HG03097 (cell line): ENCODE results near the gene LRRC37A.
"Not testable (repeated sequence)": the region's sequence is repeated elsewhere in the genome, so short reads cannot be mapped to it uniquely, and the experiment has no call there.

Experiments
- ATAC-seq: cut with Tn5 transposase; IDR thresholded peaks from one replicate; pipeline ENCODE4 v1.9.1; 2021; ENCODE audit not compliant: unreplicated experiment, low FRiP score

LRRC37A gene

GRCh38 chr17:46294831-46295230, at the start of gene LRRC37A:
LRRC37A (plus strand) TSS chr17:46295131; CDS start chr17:46295134, 3 bp downstream.
- not testable (repeated sequence) for ATAC-seq

DNA sequence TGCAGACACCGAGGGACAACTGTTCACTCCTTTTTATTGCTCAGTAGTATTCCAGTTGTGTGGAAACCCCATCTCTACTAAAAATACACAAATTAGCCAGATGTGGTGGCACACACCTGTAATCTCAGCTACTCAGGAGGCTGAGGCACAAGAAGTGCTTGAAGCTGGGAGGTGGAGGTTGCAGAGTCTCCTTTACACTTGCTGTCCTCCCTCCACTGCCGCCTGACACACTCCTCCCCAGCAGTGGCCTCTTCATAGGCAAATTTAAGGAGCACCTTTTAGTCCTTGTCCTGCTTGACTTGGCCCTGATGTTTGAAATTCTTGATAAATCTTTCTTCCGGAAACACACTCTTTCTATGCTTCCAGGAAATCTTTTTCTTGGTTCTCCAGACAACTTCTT, 45.8 kb upstream of the LRRC37A start:
- not testable (repeated sequence) for ATAC-seq

DNA sequence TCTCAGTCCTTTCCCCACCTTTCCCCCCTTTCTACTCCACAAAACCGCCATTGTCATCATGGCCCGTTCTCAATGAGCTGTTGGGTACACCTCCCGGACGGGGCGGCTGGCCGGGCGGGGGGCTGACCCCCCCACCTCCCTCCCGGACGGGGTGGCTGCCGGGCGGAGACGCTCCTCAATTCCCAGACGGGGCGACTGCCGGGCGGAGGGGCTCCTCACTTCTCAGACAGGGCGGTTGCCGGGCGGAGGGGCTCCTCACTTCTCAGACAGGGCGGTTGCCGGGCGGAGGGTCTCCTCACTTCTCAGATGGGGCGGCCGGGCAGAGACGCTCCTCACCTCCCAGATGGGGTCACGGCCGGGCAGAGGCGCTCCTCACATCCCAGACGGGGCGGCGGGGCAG, 42.1 kb upstream of the LRRC37A start:
- not testable (repeated sequence) for ATAC-seq

GRCh38 chr17:46253722-46254121, 41.2 kb upstream of the LRRC37A start:
- ATAC-seq: not testable (repeated sequence)

- ATAC-seq: not testable (repeated sequence)
Measured at GRCh38 chr17:46254215-46254614, 40.7 kb upstream of the LRRC37A start.

DNA sequence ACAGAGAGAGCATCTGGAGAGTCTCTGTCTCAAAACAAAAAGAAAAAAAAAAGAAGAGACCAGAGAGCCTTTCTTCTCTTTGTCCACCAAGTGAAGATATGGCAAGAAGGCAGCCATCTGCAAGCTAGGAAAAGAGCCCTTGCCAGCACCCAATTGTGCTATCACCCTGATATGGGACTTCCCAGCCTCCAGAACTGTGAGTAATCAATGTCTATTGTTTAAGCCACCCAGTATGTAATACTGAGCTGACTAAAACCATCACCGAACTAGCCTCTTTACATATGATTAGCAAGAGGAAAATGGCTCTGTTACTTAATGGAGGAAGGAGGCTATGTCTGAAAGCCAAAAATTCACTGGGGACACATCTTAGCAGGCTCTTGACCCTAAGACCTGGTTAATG, 38.6 kb upstream of the LRRC37A start:
- not testable (repeated sequence) for ATAC-seq

DNA sequence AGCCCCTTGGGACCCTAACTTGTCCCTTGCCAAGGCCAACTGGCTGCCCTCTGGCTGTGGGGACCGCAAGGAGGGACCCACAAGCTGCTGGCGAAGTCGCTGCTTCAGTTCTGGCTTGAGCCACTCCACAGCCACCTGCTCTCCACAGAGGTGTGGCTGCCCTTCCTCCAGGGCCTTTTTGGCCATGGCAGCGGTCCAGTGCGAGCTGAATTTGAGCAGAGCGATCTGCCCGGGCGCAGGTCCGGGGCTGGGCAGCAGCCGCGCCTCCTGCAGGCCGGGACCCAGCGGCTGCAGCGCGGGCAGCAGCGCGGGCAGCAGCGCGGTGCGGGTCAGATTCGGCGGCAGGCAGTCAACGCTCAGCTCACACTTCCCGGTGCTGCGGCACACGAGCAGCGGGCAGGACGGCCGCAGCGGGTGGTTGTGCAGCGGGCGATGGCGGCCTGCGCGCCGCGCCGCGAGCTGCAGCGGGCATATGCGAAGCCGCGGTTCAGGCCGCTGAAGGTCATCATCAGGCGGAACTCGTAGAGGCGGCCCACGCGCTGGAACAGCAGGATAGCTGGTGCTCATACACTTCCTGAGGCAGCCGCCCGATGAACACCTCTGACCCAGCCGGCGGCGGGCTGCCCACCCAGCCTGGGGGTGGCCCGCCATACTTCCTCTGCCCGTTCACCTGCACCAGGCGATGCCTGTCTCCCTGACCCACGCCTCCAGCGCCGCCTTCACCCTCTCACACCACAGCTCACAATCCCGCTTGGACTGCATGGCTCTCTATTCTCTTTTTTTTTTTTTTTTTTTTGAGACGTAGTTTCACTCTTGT, 34.9 kb upstream of the LRRC37A start:
- ATAC-seq: not testable (repeated sequence)

DNA sequence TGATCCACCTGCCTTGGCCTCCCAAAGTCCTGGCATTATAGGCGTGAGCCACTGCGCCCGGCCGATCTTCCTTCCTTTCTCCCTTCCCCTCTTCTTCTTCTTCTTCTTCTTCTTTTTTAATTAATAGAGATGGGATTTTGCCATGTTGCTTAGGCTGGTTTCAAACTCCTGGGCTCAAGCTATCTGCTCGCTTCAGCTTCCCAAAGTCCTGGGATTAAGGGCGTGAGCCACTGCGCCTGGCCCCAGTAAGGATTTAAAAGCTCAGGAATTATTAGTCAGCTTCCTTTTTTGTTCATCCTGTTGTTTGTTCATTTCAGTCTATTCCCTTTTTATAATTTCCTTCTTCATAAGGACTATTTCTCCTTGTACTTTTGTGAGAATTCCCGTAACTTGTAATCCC, 32.7 kb upstream of the LRRC37A start:
- no peak for ATAC-seq

- no peak for ATAC-seq
Measured at GRCh38 chr17:46264456-46265198, 30.3 kb upstream of the LRRC37A start.

DNA sequence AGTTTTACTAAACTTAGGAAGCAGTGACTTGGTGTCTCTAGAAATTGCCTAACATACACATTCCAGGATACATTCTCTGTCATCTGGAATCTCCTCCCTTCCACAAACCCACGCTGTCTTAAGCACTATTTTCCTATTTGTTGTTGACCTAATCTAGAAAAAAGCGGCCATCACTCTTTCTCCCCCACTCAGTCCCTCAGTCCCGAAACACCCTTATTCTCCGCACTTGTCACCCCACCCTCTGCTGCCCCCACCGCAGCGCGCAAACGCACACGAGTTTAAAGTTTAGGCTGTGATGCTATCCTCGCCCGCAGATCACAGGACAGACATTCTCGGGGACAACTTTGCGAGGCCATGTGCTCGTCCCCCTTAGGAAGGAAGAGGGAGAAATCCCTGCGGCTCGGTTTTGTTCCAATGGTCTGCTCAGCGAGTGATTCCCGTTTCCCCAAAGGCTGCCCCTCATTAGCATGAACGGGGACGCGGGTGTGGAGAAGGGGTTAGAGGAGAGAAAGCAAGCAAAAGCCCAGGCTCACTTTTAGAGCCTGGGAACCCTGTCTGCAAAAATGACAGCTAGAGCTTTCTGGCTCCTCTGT, 28.8 kb upstream of the LRRC37A start:
- peak; percentile 12 for ATAC-seq

GRCh38 chr17:46266656-46267544, 28.0 kb upstream of the LRRC37A start:
- ATAC-seq: peak; percentile 77

DNA sequence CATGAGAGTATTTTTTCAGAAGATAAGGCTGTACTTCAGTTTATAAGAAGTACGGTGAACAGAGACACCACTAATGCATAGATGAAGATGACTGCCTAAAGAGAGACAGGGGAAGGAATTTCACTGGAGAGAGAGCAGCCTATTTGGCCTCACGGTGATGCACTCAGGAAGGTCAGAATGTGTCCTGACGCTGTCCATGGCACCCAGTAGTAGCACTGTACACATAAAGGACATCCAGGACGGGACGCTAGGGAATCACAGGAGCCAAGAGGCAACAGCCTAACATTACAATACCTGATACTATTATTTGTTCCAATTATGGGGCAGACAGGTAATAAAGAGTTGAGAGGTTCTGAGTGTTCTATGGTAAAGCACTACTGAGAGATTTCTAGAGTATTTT, 24.9 kb upstream of the LRRC37A start:
- ATAC-seq: no peak

DNA sequence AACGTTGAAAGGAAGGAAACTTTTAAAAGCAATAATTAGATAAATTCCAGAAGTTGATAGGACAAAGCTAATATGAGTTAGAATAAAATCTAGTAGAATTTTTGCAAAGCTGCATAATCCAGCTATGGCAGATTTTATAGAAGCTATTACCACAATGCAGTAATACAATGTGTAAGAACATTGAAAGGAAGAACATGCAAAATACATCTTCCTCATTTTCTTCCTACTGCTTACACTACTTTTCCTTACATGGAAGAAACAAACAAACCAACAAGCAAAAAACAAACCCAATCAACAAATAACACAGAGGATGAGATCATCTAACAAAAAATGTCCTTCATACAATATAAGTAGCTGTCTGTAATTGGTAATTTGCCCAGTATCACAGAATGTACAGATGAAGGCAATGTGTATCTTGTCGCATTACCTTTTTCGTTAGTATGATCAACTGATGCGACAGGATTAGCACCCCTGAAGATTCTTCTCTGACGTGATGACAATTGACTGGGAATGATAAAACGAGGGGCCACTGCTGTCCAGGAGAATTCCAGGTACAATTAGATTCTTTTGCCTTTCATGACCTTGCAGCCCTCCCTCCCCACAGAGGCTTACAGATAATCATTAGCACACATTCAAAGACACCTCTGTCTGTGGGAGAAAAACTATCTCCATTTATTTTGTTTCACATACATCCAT, 21.2 kb upstream of the LRRC37A start:
- no peak for ATAC-seq

DNA sequence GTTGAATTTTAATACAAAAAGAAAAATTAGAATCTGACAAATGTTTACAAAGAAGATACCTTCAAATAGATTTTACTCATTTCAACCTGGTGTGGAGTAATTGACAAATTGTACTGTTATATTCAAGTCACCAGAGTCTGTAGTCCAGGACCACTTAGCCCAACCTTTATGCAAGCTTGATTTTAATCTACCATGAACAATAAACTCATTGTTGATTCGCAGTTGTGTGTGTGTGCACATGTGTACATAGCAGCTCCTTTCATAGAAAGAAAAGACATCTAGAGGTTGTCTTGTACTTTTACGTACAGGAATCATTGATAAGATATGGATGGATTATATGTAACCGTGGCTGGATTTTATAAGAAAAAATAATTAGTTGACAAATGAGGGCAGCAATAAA, 20.7 kb upstream of the LRRC37A start:
- no peak for ATAC-seq

DNA sequence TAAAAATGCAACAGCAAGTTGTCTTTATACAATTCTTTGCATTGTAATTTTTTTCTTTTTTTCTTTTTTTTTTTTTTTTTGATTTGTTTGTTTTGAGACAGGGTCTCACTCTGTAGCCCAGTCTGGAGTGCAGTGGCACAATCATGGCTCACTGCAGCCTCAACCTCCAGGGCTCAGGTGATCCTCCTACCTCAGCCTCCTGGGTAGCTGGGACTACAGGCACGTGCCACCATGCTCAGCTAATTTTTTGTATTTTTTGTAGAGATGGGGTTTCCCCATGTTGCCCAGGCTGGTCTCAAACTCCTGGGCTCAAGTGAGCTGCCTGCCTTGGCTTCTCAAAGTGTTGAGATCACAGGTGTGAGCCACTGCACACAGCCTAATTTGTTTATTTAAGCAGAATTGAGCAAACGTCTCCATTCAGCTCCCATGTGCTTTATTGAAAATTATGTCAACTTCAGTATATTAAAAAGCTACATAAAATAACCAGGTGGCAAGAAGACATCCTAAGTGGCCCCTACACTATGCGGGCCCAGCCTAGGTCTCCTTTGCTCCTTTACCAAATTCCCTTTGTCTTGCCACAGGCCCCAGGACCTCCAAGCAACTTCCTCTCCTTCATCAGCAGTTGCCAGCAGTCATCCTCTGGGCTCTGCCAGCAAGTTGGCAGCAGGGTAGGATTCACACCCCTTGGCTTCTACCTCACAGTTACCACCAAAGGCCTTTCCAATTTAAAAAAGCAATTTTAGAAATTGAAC, 18.0 kb upstream of the LRRC37A start:
- not testable (repeated sequence) for ATAC-seq

- not testable (repeated sequence) for ATAC-seq
Measured at GRCh38 chr17:46281336-46281735, 13.6 kb upstream of the LRRC37A start.

DNA sequence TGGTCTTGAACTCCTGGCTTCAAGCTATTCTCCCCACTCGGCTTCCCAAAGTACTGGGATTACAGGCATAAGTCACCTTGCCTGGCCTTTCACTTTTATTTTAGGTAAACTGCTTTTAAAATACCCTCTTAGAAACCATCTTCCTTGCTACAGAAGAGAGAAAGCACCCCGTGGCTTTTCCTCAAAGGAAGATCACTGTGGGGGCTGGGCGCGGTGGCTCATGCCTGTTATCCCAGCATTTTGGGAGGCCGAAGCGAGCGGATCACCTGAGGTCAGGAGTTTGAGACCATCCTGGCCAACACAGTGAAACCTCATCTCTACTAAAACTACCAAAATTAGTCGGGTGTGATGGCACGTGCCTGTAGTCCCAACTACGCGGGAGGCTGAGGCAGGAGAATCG, 12.3 kb upstream of the LRRC37A start:
- ATAC-seq: not testable (repeated sequence)

DNA sequence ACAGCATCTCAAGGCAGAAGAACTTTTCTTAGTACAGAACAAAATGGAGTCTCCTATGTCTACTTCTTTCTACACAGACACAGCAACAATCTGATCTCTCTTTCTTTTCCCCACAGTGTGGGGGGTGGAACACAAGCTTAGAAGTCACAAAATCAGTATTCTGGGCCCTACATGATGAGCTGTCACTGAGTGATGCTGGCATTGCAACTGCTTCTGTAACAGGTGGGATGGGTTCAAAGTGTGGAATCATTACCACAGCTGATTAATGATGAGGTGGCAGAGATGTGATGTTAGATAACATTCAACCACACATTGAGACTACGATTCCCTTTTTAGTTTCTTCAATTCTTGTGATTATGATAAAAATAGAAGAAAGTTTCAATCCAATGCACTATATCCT, 10.5 kb upstream of the LRRC37A start:
- not testable (repeated sequence) for ATAC-seq

DNA sequence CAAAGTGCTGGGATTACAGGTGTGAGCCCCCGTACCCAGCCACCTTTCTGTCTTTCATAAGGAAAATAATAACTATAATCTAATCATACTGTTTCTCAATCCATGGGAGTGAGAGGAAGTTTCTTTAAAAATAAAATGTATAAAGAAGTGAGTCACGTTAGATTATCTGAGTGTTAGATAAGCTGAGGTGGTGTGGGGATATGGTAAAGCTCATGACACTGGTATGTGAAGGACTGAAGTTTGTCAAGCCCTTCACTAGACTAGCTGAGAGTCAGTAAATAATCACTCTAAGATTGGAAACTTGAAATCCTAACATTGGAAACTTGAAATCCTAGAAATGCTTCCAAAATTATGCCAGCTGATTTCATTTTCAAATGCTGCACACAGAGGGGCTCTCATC, 9.4 kb upstream of the LRRC37A start:
- not testable (repeated sequence) for ATAC-seq
